Right atrium auricular region (tissue), 2 donors: Measurements from ENCODE around the gene PCDHB12. TPM values are rescaled to one million over a fixed set of nuclear protein-coding genes. Genes with fewer than 3 reads are reported as not detected.

ENCODE experiments used
- DNase-seq: peaks from one replicate; pipeline ENCODE4 v3.0.0-alpha.2; 2019; ENCODE audit warnings: low spot score
- H3K27ac ChIP-seq, 2 donors: fragments of 200-600 bp; sonication (generic); 1 replicate in 1 of 2; 2 replicates in 1 of 2; pipeline ENCODE4 v1.5.1; 2016 to 2019
- H3K27me3 ChIP-seq, 2 donors: fragments of 200-600 bp; sonication (generic); one replicate each; pipeline versions ENCODE4 v1.5.1 to v1.6.0; 2017 to 2019
- H3K36me3 ChIP-seq: fragments of 200-600 bp; sonication (generic); one replicate; pipeline ENCODE4 v1.5.1; 2016
- H3K4me1 ChIP-seq, 2 donors: fragments of 200-600 bp; sonication (generic); one replicate each; pipeline versions ENCODE4 v1.5.1 to v1.6.0; 2017 to 2019
- H3K4me3 ChIP-seq, 2 donors: fragments of 200-600 bp; sonication (generic); 1 replicate in 1 of 2; 2 replicates in 1 of 2; pipeline ENCODE4 v1.5.1; 2017 to 2019; ENCODE audit warnings: mild to moderate bottlenecking in 1 of 2, moderate library complexity in 1 of 2
- H3K9me3 ChIP-seq, 2 donors: fragments of 200-600 bp; sonication (generic); one replicate each; pipeline ENCODE4 v1.5.1; 2019
- CTCF ChIP-seq, 2 donors: fragments of 200-600 bp; sonication (generic); IDR thresholded peaks; one replicate each; pipeline ENCODE4 v1.5.1; 2019; ENCODE audit warnings: antibody characterized with exemption in 2 of 2
- total RNA-seq, 2 donors: library from RNA; depleted of rRNA; stranded (reverse); fragments of >200 nt; gene quantifications; one replicate each; pipeline ENCODE4 v1.1.0, GENCODE V29; 2016

The PCDHB12 gene
- total RNA-seq, 2 donors from 2014 or later = 1.8 to 2.3 TPM

- no peak for DNase-seq
- TF ChIP-seq CTCF (IDR thresholded peaks at IDR 0.05) = no peak
- no peak overlapping the region for H3K4me3 ChIP-seq
- no peaks in the 10 kb centered on the region for H3K4me1 ChIP-seq
- peaks cover 60 to 100% of the 10 kb centered on the region in 2 donors for H3K9me3 ChIP-seq
- no peaks in the 10 kb centered on the region for H3K27me3 ChIP-seq
- H3K27ac ChIP-seq = no peak overlapping the region
- H3K36me3 ChIP-seq = no peaks in the 10 kb centered on the region
Measured at GRCh38 chr5:141260458-141261237, 52.1 kb downstream of the PCDHB12 start.

- H3K27ac ChIP-seq = no peak overlapping the region
- H3K4me1 ChIP-seq = no peaks in the 10 kb centered on the region
- H3K27me3 ChIP-seq = no peaks in the 10 kb centered on the region
- H3K9me3 ChIP-seq = peaks cover 57 to 100% of the 10 kb centered on the region in 2 donors
- no peak for DNase-seq
- no peaks in the 10 kb centered on the region for H3K36me3 ChIP-seq
- H3K4me3 ChIP-seq = no peak overlapping the region
- TF ChIP-seq CTCF (IDR thresholded peaks at IDR 0.05) = no peak
Measured at GRCh38 chr5:141261238-141261546, 52.7 kb downstream of the PCDHB12 start.

Other genes with a start within 250 kb of the PCDHB12 start
- 1 to 10 TPM; 3.7 to 4.1 TPM for gene PCDHAC2, start 242.2 kb upstream of the PCDHB12 start, total RNA-seq
- gene PCDHB1, start 157.3 kb upstream of the PCDHB12 start, total RNA-seq = not detected
- 1 to 10 TPM; 1.8 to 2.2 TPM for gene PCDHB2, start 114.1 kb upstream of the PCDHB12 start, total RNA-seq
- under 1 TPM; 0.63 to 0.83 TPM for gene PCDHB3, start 108.2 kb upstream of the PCDHB12 start, total RNA-seq
- gene PCDHB4, start 86.9 kb upstream of the PCDHB12 start, total RNA-seq = 1 to 10 TPM; 1.6 to 2.6 TPM
- 1 to 10 TPM; 3.8 to 4.3 TPM for gene PCDHB5, start 73.5 kb upstream of the PCDHB12 start, total RNA-seq
- gene PCDHB6, start 58.7 kb upstream of the PCDHB12 start, total RNA-seq = under 1 TPM; 0.12 to 0.33 TPM
- gene PCDHB7, start 36.1 kb upstream of the PCDHB12 start, total RNA-seq = 1 to 10 TPM; 1.0 to 1.4 TPM
- gene PCDHB8, start 30.9 kb upstream of the PCDHB12 start, total RNA-seq = 1 to 10 TPM in 1 of 2 donors, under 1 TPM in 1; 0.90 to 1.7 TPM
- 1 to 10 TPM; 5.3 TPM for gene PCDHB16, start 26.3 kb upstream of the PCDHB12 start, total RNA-seq
- 1 to 10 TPM; 1.7 to 2.5 TPM for gene PCDHB9, start 21.6 kb upstream of the PCDHB12 start, total RNA-seq
- gene PCDHB10, start 16.4 kb upstream of the PCDHB12 start, total RNA-seq = 1 to 10 TPM; 2.0 to 2.5 TPM
- gene PCDHB11, start 9.1 kb upstream of the PCDHB12 start, total RNA-seq = 1 to 10 TPM; 1.8 to 2.4 TPM
- 1 to 10 TPM; 4.2 to 5.0 TPM for gene PCDHB13, start 5.2 kb downstream of the PCDHB12 start, total RNA-seq
- 1 to 10 TPM; 4.3 to 5.1 TPM for gene PCDHB14, start 14.6 kb downstream of the PCDHB12 start, total RNA-seq
- 1 to 10 TPM; 3.2 to 5.3 TPM for gene PCDHB15, start 36.7 kb downstream of the PCDHB12 start, total RNA-seq
- gene SLC25A2, start 95.3 kb downstream of the PCDHB12 start, total RNA-seq = not detected
- 10 to 100 TPM; 73.9 to 82.6 TPM for gene TAF7, start 112.1 kb downstream of the PCDHB12 start, total RNA-seq
- 1 to 10 TPM; 1.4 to 2.0 TPM for gene PCDHGA1, start 121.8 kb downstream of the PCDHB12 start, total RNA-seq
- gene PCDHGA2, start 130.0 kb downstream of the PCDHB12 start, total RNA-seq = 1 to 10 TPM; 7.5 to 7.7 TPM
- 1 to 10 TPM; 7.0 to 8.9 TPM for gene PCDHGA3, start 135.1 kb downstream of the PCDHB12 start, total RNA-seq
- gene PCDHGB1, start 141.4 kb downstream of the PCDHB12 start, total RNA-seq = 1 to 10 TPM; 2.4 to 3.3 TPM
- gene PCDHGA4, start 146.3 kb downstream of the PCDHB12 start, total RNA-seq = 1 to 10 TPM; 4.4 to 5.7 TPM
- 1 to 10 TPM; 5.2 to 6.7 TPM for gene PCDHGB2, start 151.3 kb downstream of the PCDHB12 start, total RNA-seq
- 1 to 10 TPM; 4.0 to 5.0 TPM for gene PCDHGA5, start 155.4 kb downstream of the PCDHB12 start, total RNA-seq
- gene PCDHGB3, start 161.5 kb downstream of the PCDHB12 start, total RNA-seq = 1 to 10 TPM; 5.4 to 7.2 TPM
- gene PCDHGA6, start 165.2 kb downstream of the PCDHB12 start, total RNA-seq = 1 to 10 TPM; 4.7 to 5.3 TPM
- 1 to 10 TPM; 4.9 to 6.1 TPM for gene PCDHGA7, start 174.0 kb downstream of the PCDHB12 start, total RNA-seq
- 1 to 10 TPM; 6.3 to 6.4 TPM for gene PCDHGB4, start 179.0 kb downstream of the PCDHB12 start, total RNA-seq
- gene PCDHGA8, start 183.9 kb downstream of the PCDHB12 start, total RNA-seq = 1 to 10 TPM; 5.0 to 5.7 TPM
- gene PCDHGB5, start 189.2 kb downstream of the PCDHB12 start, total RNA-seq = 1 to 10 TPM; 9.7 TPM
- 1 to 10 TPM; 3.7 to 5.2 TPM for gene PCDHGA9, start 194.1 kb downstream of the PCDHB12 start, total RNA-seq
- 1 to 10 TPM; 5.0 to 7.1 TPM for gene PCDHGB6, start 199.3 kb downstream of the PCDHB12 start, total RNA-seq
- gene PCDHGA10, start 204.3 kb downstream of the PCDHB12 start, total RNA-seq = 1 to 10 TPM; 3.1 to 4.8 TPM
- 10 to 100 TPM in 1 of 2 donors, 1 to 10 TPM in 1; 6.0 to 10.5 TPM for gene PCDHGB7, start 209.0 kb downstream of the PCDHB12 start, total RNA-seq
- 1 to 10 TPM; 3.0 to 4.5 TPM for gene PCDHGA11, start 212.3 kb downstream of the PCDHB12 start, total RNA-seq
- gene PCDHGA12, start 221.8 kb downstream of the PCDHB12 start, total RNA-seq = 1 to 10 TPM; 6.2 to 7.7 TPM